ENCODE measurements around the gene ACTR2. TPM values are rescaled to one million over a fixed set of nuclear protein-coding genes. Genes with fewer than 3 reads are reported as not detected.
A peak's percentile ranks its signal among the peaks of the same experiment; 100 is the strongest.

ACTR2 gene
- total RNA-seq, 4 donors from 2014 or later: 58.6 to 86.1 (median 80.0) TPM

DNA sequence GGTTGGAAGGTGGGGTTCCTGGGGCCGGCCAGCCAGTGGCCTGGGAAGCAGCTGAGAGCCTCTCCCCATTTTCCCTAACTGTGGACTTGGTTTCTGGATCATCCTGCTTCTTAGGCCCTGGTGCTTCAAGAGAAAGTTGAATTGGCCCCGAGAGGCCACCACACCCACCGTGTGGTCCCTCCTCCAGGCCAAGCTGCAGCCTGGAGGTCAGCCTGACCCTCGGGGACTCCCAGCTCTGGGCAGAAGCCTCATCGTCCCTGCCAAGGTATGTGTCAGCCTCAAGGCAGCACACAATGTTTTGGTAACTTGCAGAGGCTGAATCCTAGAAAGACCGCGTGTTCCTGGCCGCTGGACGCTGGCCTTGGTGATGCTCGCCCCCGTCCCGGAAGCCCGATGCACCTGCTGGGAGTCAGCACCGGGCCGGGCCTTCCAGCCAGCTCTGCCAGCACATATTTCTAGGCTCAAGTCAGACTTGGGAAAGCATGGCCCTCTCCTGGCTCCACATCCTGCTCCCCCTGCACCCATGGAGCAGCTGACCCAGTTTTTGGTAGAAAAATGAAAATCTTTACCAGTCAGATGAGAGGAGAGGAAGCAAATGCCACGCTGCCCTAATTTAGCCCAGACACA lies 72.6 kb downstream of the ACTR2 start:
- Histone ChIP-seq H3K4me1 (peaks cover 0 to 38% (median 28%) of the 10 kb centered on the region in 4 donors), H3K9me3 (no peaks in the 10 kb centered on the region), H3K27me3 (no peaks in the 10 kb centered on the region), H3K4me3 (no peak overlapping the region), H3K36me3 (no peaks in the 10 kb centered on the region), H3K27ac (peak overlapping the region; percentile 0 to 85 (median 72))
- DNase-seq (ENCODE audit: low spot score in 2 of 2): peak; percentile 74 to 77
- WGBS, 2 donors: 37 to 51% methylated on average over 12 to 16 of the region's 16 CpGs
- TF ChIP-seq, protein P1, sequence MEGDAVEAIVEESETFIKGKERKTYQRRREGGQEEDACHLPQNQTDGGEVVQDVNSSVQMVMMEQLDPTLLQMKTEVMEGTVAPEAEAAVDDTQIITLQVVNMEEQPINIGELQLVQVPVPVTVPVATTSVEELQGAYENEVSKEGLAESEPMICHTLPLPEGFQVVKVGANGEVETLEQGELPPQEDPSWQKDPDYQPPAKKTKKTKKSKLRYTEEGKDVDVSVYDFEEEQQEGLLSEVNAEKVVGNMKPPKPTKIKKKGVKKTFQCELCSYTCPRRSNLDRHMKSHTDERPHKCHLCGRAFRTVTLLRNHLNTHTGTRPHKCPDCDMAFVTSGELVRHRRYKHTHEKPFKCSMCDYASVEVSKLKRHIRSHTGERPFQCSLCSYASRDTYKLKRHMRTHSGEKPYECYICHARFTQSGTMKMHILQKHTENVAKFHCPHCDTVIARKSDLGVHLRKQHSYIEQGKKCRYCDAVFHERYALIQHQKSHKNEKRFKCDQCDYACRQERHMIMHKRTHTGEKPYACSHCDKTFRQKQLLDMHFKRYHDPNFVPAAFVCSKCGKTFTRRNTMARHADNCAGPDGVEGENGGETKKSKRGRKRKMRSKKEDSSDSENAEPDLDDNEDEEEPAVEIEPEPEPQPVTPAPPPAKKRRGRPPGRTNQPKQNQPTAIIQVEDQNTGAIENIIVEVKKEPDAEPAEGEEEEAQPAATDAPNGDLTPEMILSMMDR (IDR thresholded peaks at IDR 0.05): no peak
- peak; percentile 44 to 93 for TF ChIP-seq EP300 (IDR thresholded peaks at IDR 0.05)
- no peak for TF ChIP-seq POLR2A (IDR thresholded peaks at IDR 0.05)

DNA sequence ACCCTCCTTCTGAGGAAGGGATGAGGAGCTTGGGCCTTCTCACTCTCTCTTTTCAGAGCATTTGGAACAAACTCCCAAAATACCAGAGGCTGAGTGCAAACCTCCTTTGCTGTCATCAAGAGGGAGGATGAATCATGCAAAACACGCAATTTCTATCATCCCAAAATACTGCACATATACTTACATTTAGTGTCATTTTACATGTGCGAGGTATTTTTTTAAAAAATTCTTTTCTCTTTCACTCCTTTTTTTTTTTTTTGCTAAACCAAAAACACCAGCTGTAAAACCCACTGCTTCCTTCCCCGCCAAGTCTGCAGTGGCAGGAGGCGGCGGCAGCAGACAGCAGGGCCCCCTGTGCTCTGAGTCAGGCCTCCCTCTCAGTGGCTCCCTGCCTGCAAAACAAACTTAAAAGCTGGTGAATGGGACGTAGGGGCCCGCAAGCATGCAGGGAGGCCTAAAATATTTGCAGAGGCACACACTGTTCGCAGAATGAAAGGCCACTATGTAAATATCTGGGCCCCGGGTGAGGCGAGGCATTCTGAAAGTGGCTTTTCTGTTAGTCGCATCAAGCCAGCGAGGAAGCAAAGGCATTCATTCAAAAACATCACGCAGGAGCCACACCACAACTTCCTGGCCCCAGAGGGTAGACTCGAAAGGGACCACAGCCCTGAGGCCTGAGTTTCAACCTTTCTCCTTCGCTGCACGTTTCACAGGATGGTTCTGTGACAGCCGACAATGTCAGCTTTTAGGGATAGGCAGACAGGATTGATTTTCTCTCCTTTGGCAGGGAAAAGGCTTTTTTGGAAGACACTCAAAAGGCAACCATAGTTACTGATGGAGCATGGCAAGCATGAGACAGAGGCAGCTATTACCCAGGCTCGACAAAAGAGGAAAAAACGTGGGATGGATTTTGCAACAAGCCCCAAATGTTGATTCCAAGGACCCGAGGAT lies 73.4 kb downstream of the ACTR2 start:
- H3K4me3 ChIP-seq: peak overlapping the region in 2 of 4 donors; percentile 16 to 19
- no peak for TF ChIP-seq EP300 (IDR thresholded peaks at IDR 0.05)
- no peak for TF ChIP-seq POLR2A (IDR thresholded peaks at IDR 0.05)
- TF ChIP-seq, protein P1 (IDR thresholded peaks at IDR 0.05): no peak
- peaks cover 0 to 38% (median 28%) of the 10 kb centered on the region in 4 donors for H3K4me1 ChIP-seq
- no peaks in the 10 kb centered on the region for H3K9me3 ChIP-seq
- H3K36me3 ChIP-seq: no peaks in the 10 kb centered on the region
- peak overlapping the region in 3 of 4 donors; percentile 63 to 85 (median 82) for H3K27ac ChIP-seq
- H3K27me3 ChIP-seq: no peaks in the 10 kb centered on the region
- DNase-seq (ENCODE audit: low spot score in 2 of 2): peak in 1 of 2 donors; percentile 28
- WGBS, 2 donors: 13 to 35% methylated on average over 18 to 20 of the region's 20 CpGs

DNA sequence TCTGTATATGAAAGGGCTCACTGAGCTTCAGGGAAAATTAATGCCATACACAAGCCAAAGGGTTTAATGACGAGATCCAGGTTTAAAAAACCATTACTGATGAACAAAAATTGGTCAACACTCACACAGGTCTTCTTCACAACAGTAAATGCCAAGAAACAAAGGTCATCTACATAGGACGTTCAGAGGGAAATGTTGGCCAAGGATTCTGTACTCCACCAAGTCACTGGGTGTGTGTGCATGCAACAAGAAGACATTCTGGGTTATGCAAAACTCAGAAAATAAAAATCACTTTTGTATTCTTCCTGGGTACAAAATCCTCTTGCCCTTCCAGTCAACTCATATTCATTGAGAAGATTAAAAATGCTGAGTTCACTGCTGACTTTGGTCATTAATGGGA lies 78.3 kb downstream of the ACTR2 start:
- no peaks in the 10 kb centered on the region for H3K9me3 ChIP-seq
- no peaks in the 10 kb centered on the region for H3K27me3 ChIP-seq
- peaks cover 0 to 34% (median 14%) of the 10 kb centered on the region in 4 donors for H3K4me1 ChIP-seq
- H3K4me3 ChIP-seq: no peak overlapping the region
- H3K36me3 ChIP-seq: peaks cover 0 to 29% (median 0%) of the 10 kb centered on the region in 3 donors
- no peak overlapping the region for H3K27ac ChIP-seq
- 68 to 74% methylated on average over 2 of the region's 2 CpGs for WGBS, 2 donors
- DNase-seq (ENCODE audit: low spot score in 2 of 2): no peak
- no peak for TF ChIP-seq POLR2A (IDR thresholded peaks at IDR 0.05)
- no peak for TF ChIP-seq EP300 (IDR thresholded peaks at IDR 0.05)
- TF ChIP-seq, protein P1 (IDR thresholded peaks at IDR 0.05): no peak

DNA sequence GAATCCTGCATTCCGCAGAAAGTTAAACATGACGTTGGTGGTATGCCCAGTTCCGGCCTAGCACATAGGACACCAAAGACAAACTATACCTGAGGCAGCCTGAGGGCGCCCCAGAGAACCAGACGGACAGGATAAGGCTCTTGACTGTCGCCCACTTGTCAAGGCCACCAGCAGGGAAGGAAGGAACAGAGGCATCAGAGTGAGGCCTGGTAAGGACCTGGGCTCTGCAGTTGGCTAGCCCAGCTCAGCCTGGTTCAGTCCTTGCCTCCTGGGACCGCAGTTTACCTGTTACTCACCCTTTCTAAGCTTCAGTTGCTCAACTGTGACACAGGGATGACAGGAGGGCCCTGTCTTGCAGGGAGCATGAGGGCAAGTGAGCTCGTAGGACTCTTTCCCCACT lies 82.1 kb downstream of the ACTR2 start:
- Histone ChIP-seq H3K36me3 (peaks cover 0 to 65% (median 0%) of the 10 kb centered on the region in 3 donors), H3K27ac (peak overlapping the region in 2 of 4 donors; percentile 18 to 31), H3K27me3 (no peaks in the 10 kb centered on the region), H3K4me3 (no peak overlapping the region), H3K4me1 (peaks cover 0 to 16% (median 3%) of the 10 kb centered on the region in 4 donors), H3K9me3 (no peaks in the 10 kb centered on the region)
- 81 to 88% methylated on average over 8 of the region's 8 CpGs for WGBS, 2 donors
- DNase-seq (ENCODE audit: low spot score in 2 of 2): no peak
- TF ChIP-seq POLR2A (IDR thresholded peaks at IDR 0.05) (no peak), EP300 (IDR thresholded peaks at IDR 0.05) (no peak)
- TF ChIP-seq, protein P1 (IDR thresholded peaks at IDR 0.05): no peak

All from tibial nerve (tissue), 4 donors.